NCI-H526 treated with DMSO at 0.1 percent for 48 hours (cell line): ENCODE measurements around the gene ELOVL6.
"Not testable (repeated sequence)": the region's sequence is repeated elsewhere in the genome, so short reads cannot be mapped to it uniquely, and the experiment has no call there.

Experiments used
- DNase-seq: peaks from one replicate; lab custom pipeline; 2025; lab: John Stamatoyannopoulos, UW

The ELOVL6 gene

GRCh38 chr4:110124711-110125110, 73.7 kb downstream of the ELOVL6 start:
- DNase-seq, result no peak

- DNase-seq, result no peak
Measured at GRCh38 chr4:110122201-110122600, 76.2 kb downstream of the ELOVL6 start.

- DNase-seq, result no peak
Measured at GRCh38 chr4:110120506-110120905, 77.9 kb downstream of the ELOVL6 start.

- no peak for DNase-seq
Measured at GRCh38 chr4:110119880-110120279, 78.5 kb downstream of the ELOVL6 start.

GRCh38 chr4:110119337-110119736, 79.1 kb downstream of the ELOVL6 start:
- DNase-seq, result no peak

GRCh38 chr4:110112056-110112455, 86.4 kb downstream of the ELOVL6 start:
- no peak for DNase-seq

- no peak for DNase-seq
Measured at GRCh38 chr4:110109455-110109854, 89.0 kb downstream of the ELOVL6 start.

GRCh38 chr4:110108960-110109359, 89.5 kb downstream of the ELOVL6 start:
- no peak for DNase-seq

GRCh38 chr4:110108422-110108821, 90.0 kb downstream of the ELOVL6 start:
- no peak for DNase-seq

- no peak for DNase-seq
Measured at GRCh38 chr4:110107866-110108265, 90.5 kb downstream of the ELOVL6 start.

GRCh38 chr4:110106931-110107296, 91.5 kb downstream of the ELOVL6 start:
- no peak for DNase-seq

GRCh38 chr4:110104661-110105060, 93.8 kb downstream of the ELOVL6 start:
- DNase-seq, result no peak

GRCh38 chr4:110099638-110100037, 98.8 kb downstream of the ELOVL6 start:
- DNase-seq, result no peak

GRCh38 chr4:110096405-110096804, 102.0 kb downstream of the ELOVL6 start:
- no peak for DNase-seq

- no peak for DNase-seq
Measured at GRCh38 chr4:110092646-110093045, 105.8 kb downstream of the ELOVL6 start.

- DNase-seq, result no peak
Measured at GRCh38 chr4:110091434-110092140, 106.8 kb downstream of the ELOVL6 start.

- DNase-seq, result no peak
Measured at GRCh38 chr4:110088670-110089069, 109.7 kb downstream of the ELOVL6 start.

- no peak for DNase-seq
Measured at GRCh38 chr4:110087070-110087708, 111.2 kb downstream of the ELOVL6 start.

- no peak for DNase-seq
Measured at GRCh38 chr4:110085131-110085530, 113.3 kb downstream of the ELOVL6 start.

- DNase-seq, result no peak
Measured at GRCh38 chr4:110084154-110084553, 114.3 kb downstream of the ELOVL6 start.

- not testable (repeated sequence) for DNase-seq
Measured at GRCh38 chr4:110078148-110078547, 120.3 kb downstream of the ELOVL6 start.

GRCh38 chr4:110076828-110077227, 121.6 kb downstream of the ELOVL6 start:
- not testable (repeated sequence) for DNase-seq

- no peak for DNase-seq
Measured at GRCh38 chr4:110075891-110076290, 122.5 kb downstream of the ELOVL6 start.
